ENCODE data around the gene PIP5KL1. TPM values are rescaled to one million over a fixed set of nuclear protein-coding genes. Genes with fewer than 3 reads are reported as not detected.

The PIP5KL1 gene
- total and polyA plus RNA-seq, 2 experiments from 2014 or later, result 0.89 to 3.4 TPM

DNA sequence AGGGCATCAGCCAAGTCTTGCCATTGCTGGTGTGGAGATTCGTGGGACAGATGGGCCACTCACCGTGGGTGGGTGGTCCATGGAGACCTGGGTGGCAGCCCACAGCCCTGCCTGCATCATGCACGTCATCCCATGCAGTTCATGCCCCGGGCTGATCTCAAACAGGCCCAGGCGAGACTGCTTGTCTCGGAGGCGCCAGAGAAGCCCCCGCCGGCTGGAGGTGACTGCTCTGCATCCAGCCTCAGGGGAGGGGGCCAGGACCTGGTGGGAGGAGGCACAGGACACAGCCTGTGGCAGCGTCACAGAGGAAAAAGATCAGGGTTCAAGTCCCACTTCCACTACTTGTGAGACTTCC lies 975 bp downstream of the PIP5KL1 start:
- no peak overlapping the region for H3K4me3 ChIP-seq
- peaks cover 36% of the 10 kb centered on the region for H3K27me3 ChIP-seq
- no peak for DNase-seq (ENCODE audit: low read depth in 1 of 2, low spot score in 1 of 2)
- H3K27ac ChIP-seq, result no peak overlapping the region
- no peaks in the 10 kb centered on the region for H3K4me1 ChIP-seq (ENCODE audit: low read depth)
- no peaks in the 10 kb centered on the region for H3K9me3 ChIP-seq (ENCODE audit: low read depth)
- H3K36me3 ChIP-seq, result no peaks in the 10 kb centered on the region
- TF ChIP-seq, protein P1, sequence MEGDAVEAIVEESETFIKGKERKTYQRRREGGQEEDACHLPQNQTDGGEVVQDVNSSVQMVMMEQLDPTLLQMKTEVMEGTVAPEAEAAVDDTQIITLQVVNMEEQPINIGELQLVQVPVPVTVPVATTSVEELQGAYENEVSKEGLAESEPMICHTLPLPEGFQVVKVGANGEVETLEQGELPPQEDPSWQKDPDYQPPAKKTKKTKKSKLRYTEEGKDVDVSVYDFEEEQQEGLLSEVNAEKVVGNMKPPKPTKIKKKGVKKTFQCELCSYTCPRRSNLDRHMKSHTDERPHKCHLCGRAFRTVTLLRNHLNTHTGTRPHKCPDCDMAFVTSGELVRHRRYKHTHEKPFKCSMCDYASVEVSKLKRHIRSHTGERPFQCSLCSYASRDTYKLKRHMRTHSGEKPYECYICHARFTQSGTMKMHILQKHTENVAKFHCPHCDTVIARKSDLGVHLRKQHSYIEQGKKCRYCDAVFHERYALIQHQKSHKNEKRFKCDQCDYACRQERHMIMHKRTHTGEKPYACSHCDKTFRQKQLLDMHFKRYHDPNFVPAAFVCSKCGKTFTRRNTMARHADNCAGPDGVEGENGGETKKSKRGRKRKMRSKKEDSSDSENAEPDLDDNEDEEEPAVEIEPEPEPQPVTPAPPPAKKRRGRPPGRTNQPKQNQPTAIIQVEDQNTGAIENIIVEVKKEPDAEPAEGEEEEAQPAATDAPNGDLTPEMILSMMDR (IDR thresholded peaks at IDR 0.05; ENCODE audit: low read depth, low read length), result no peak

GRCh38 chr9:127928676-127929624 lies 1.6 kb downstream of the PIP5KL1 start:
- no peak for DNase-seq (ENCODE audit: low read depth in 1 of 2, low spot score in 1 of 2)
- TF ChIP-seq, protein P1 (IDR thresholded peaks at IDR 0.05; ENCODE audit: low read depth, low read length), result no peak
- peaks cover 36% of the 10 kb centered on the region for H3K27me3 ChIP-seq
- H3K36me3 ChIP-seq, result no peaks in the 10 kb centered on the region
- H3K27ac ChIP-seq, result no peak overlapping the region
- H3K4me1 ChIP-seq (ENCODE audit: low read depth), result no peaks in the 10 kb centered on the region
- H3K9me3 ChIP-seq (ENCODE audit: low read depth), result no peaks in the 10 kb centered on the region
- no peak overlapping the region for H3K4me3 ChIP-seq

GRCh38 chr9:127927988-127928675 lies 2.4 kb downstream of the PIP5KL1 start:
- no peaks in the 10 kb centered on the region for H3K36me3 ChIP-seq
- H3K9me3 ChIP-seq (ENCODE audit: low read depth), result no peaks in the 10 kb centered on the region
- no peak overlapping the region for H3K4me3 ChIP-seq
- peaks cover 36% of the 10 kb centered on the region for H3K27me3 ChIP-seq
- no peaks in the 10 kb centered on the region for H3K4me1 ChIP-seq (ENCODE audit: low read depth)
- peak in 1 of 2 donors; percentile 21 for DNase-seq (ENCODE audit: low read depth in 1 of 2, low spot score in 1 of 2)
- no peak overlapping the region for H3K27ac ChIP-seq
- TF ChIP-seq, protein P1 (IDR thresholded peaks at IDR 0.05; ENCODE audit: low read depth, low read length), result no peak

- peak in 1 of 2 donors; percentile 18 for DNase-seq (ENCODE audit: low read depth in 1 of 2, low spot score in 1 of 2)
Observed at GRCh38 chr9:127927201-127927987, 3.2 kb downstream of the PIP5KL1 start.

GRCh38 chr9:127926906-127927200 lies 3.7 kb downstream of the PIP5KL1 start:
- Histone ChIP-seq H3K4me1 (ENCODE audit: low read depth) (no peaks in the 10 kb centered on the region), H3K4me3 (peak overlapping the region; percentile 14), H3K27ac (no peak overlapping the region), H3K27me3 (peaks cover 36% of the 10 kb centered on the region), H3K36me3 (no peaks in the 10 kb centered on the region), H3K9me3 (ENCODE audit: low read depth) (no peaks in the 10 kb centered on the region)
- TF ChIP-seq, protein P1 (IDR thresholded peaks at IDR 0.05; ENCODE audit: low read depth, low read length), result no peak
- no peak for DNase-seq (ENCODE audit: low read depth in 1 of 2, low spot score in 1 of 2)

More at GRCh38 chr9:127927201-127927987, 3.2 kb downstream of the PIP5KL1 start:
- Histone ChIP-seq H3K36me3 (no peaks in the 10 kb centered on the region), H3K27ac (no peak overlapping the region), H3K27me3 (peaks cover 36% of the 10 kb centered on the region), H3K9me3 (ENCODE audit: low read depth) (no peaks in the 10 kb centered on the region), H3K4me3 (peak overlapping the region; percentile 14), H3K4me1 (ENCODE audit: low read depth) (no peaks in the 10 kb centered on the region)
- TF ChIP-seq, protein P1 (IDR thresholded peaks at IDR 0.05; ENCODE audit: low read depth, low read length), result no peak

Data from cardiac muscle cell (in vitro differentiated cells and primary cell).